ENCODE measurements around the gene ANKS1B.

The ANKS1B gene

DNA sequence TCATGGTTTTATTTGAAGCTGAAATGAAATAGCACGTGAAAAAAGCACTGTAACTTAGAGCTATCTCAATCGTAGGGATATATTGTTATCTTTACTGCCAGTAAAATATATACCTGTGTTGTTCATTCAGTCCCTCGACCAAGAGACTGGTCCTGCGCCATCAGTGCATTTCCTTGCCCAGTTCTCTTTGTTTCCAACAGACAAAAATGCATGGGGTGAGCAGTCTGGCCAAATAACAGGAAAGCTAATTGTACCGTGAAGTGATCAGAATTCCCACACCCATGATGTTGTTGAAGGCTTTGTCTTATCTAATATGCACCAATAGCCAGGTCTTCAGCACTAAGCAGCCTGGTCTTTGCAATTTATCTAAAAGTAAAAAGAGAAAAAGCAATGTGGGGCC lies 814.3 kb downstream of the ANKS1B start:
- TF ChIP-seq, protein P1, sequence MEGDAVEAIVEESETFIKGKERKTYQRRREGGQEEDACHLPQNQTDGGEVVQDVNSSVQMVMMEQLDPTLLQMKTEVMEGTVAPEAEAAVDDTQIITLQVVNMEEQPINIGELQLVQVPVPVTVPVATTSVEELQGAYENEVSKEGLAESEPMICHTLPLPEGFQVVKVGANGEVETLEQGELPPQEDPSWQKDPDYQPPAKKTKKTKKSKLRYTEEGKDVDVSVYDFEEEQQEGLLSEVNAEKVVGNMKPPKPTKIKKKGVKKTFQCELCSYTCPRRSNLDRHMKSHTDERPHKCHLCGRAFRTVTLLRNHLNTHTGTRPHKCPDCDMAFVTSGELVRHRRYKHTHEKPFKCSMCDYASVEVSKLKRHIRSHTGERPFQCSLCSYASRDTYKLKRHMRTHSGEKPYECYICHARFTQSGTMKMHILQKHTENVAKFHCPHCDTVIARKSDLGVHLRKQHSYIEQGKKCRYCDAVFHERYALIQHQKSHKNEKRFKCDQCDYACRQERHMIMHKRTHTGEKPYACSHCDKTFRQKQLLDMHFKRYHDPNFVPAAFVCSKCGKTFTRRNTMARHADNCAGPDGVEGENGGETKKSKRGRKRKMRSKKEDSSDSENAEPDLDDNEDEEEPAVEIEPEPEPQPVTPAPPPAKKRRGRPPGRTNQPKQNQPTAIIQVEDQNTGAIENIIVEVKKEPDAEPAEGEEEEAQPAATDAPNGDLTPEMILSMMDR (conservative IDR thresholded peaks at IDR 0.05; ENCODE audit: control insufficient read depth, insufficient read depth, low read depth, low read length) = no peak
- no peak overlapping the region for H3K4me3 ChIP-seq (ENCODE audit: control insufficient read depth, low read depth, low read length)
- DNase-seq (ENCODE audit: low read depth) = no peak

GRCh38 chr12:99170037-99170436 lies 814.7 kb downstream of the ANKS1B start:
- no peak overlapping the region for H3K4me3 ChIP-seq (ENCODE audit: control insufficient read depth, low read depth, low read length)
- no peak for DNase-seq (ENCODE audit: low read depth)
- TF ChIP-seq, protein P1 (conservative IDR thresholded peaks at IDR 0.05; ENCODE audit: control insufficient read depth, insufficient read depth, low read depth, low read length) = no peak

- peak; percentile 5 for DNase-seq (ENCODE audit: low read depth)
- TF ChIP-seq, protein P1 (conservative IDR thresholded peaks at IDR 0.05; ENCODE audit: control insufficient read depth, insufficient read depth, low read depth, low read length) = no peak
- no peak overlapping the region for H3K4me3 ChIP-seq (ENCODE audit: control insufficient read depth, low read depth, low read length)
Observed at GRCh38 chr12:99157946-99158345, 826.8 kb downstream of the ANKS1B start.

GRCh38 chr12:99154983-99155336 lies 829.8 kb downstream of the ANKS1B start:
- TF ChIP-seq, protein P1 (conservative IDR thresholded peaks at IDR 0.05; ENCODE audit: control insufficient read depth, insufficient read depth, low read depth, low read length) = no peak
- DNase-seq (ENCODE audit: low read depth) = no peak
- H3K4me3 ChIP-seq (ENCODE audit: control insufficient read depth, low read depth, low read length) = no peak overlapping the region

- H3K4me3 ChIP-seq (ENCODE audit: control insufficient read depth, low read depth, low read length) = no peak overlapping the region
- TF ChIP-seq, protein P1 (conservative IDR thresholded peaks at IDR 0.05; ENCODE audit: control insufficient read depth, insufficient read depth, low read depth, low read length) = no peak
- no peak for DNase-seq (ENCODE audit: low read depth)
Observed at GRCh38 chr12:99154216-99154982, 830.3 kb downstream of the ANKS1B start.

GRCh38 chr12:99153293-99153692 lies 831.4 kb downstream of the ANKS1B start:
- DNase-seq (ENCODE audit: low read depth) = no peak
- TF ChIP-seq, protein P1 (conservative IDR thresholded peaks at IDR 0.05; ENCODE audit: control insufficient read depth, insufficient read depth, low read depth, low read length) = no peak
- no peak overlapping the region for H3K4me3 ChIP-seq (ENCODE audit: control insufficient read depth, low read depth, low read length)

All from fibroblast of mammary gland (primary cell).